Activated naive CD4-positive, alpha-beta T cell treated with anti-CD3 and anti-CD28 coated beads, Interleukin-2, amount 50 U/mL, for 16 hours (primary cell): ENCODE measurements around the gene LHPP.

Experiments used
- DNase-seq: peaks from one replicate; pipeline ENCODE4 v3.0.0-alpha.2; 2020

LHPP gene

DNA sequence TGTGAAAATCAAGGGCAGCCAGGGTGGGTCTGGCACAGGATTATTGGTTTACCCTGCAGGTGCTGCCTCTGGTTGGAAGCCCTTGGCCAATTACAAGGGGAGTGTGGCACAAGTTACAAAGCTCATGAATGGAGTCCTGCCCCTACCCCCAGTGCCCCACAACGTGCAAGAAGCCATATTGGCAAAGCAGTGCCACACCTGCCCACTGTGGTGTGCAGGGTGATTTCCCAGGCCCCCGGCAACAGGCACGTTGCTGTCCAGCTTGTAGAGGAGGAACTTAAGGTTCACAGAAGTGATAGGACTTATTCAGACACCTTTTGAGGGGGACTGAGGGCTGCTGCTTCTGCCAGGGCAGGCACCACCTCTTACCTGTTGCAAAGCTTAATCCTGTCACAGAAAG, 11.4 kb downstream of the LHPP start:
- no peak for DNase-seq

DNA sequence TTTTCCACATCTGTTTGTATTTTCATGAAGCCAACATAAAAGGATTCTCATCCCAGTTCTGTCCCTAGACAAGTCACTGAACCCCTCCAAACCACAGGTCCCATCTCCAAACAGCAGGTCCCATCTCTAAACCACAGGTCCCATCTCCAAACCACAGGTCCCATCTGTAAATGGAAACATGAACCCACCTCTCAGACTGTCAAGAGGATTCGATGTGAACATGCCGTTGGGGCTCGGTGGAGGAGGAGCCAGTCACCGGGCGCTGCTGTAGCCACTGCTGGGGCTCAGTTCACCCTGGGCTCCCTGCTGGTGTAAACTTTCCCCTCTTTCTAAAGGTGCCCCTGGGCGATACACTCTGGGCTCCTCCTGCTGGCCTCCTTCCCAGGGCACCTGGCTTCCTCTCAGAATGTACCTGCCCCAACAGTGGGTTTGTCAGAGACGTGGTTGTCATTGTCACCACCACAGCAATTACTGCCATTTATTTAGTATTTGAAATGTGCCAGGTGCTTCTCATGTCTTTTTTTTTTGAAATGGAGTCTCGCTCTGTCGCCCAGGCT, 13.0 kb downstream of the LHPP start:
- DNase-seq = no peak

DNA sequence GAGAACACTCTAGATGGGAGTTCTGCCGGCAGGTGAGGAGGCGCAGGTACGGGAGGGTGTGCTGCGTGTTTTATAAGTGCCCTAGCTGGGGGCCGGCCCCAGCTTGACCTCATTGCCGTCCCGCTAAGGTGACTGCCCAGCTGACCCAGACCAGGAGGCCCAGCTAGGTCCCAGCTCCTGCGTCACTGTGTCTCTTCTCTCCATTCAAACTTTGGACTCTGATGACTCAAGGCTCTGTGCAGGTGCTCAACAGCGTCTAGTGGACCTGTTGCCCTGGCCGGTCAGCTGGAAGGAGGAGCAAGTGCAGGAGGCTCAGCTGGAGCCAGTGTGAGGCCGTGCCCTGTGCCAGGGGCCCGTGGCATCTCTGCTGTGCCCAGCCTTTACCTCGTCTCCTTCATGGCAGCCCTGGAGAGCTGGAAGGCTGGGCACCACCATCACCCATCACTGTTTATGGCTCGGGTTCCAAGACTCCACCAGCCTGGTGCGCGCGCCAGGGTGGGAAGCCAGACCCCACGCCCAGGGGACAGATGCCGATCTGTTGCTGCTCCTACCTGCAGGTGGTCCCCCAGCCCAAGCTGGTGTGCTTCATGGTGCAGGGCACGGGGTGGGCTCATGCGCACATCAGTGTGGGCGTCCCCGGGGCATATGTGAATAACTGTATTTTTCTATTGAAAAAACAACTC, 14.6 kb downstream of the LHPP start:
- no peak for DNase-seq

DNA sequence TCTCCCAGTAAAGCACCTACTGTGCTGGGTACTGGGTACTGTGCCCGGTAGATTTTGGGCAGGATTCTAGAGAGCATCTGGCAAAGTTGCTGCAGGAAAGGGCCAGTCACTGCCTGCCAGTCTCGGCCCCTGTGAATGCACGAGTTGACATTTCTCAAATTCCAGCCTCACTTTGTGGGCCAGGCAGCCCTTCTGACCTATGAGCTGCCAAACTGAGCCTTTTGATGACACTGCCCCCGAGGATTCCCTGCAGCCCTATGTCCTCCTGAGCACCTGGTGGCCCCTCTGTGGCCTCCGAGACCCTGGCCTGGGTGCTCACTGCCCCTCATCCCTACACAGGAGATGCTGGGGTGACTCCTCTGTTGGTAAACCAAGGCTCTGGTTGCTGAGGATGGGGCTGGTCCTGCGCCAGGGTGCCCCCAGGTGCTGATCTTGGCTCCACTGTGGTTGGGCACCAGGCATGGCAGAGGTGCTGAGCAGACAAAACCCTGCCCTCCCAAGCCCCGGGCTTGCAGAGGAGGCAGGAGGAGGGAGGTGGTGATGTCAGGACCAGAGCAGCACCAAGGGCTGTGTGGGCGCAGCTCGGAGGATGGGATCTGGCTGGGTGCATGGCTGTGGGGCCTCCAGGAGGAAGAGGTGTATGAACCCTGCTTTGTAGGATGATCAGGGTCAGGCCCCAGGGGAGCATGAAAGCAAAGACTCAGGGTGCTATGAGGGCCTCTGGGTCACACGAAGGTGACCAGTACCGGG, 16.2 kb downstream of the LHPP start:
- DNase-seq = no peak

DNA sequence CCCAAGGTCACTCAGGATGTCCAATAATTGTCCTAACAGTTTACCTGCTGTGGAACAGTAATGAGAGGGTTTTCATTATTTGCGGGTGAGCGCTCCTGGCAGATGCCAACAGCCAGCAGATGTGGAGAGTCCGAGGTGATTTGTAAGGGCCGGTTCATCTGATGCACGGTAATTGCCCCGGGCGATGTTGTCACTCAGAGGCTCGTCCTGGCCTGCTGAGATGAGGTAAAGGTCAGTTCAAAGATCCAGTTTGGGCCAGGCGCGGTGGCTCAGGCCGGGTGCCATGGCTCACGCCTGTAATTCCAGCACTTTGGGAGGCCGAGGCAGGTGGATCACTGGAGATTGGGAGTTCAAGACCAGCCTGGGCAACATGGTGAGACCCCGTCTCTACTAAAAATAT, 16.9 kb downstream of the LHPP start:
- no peak for DNase-seq

DNA sequence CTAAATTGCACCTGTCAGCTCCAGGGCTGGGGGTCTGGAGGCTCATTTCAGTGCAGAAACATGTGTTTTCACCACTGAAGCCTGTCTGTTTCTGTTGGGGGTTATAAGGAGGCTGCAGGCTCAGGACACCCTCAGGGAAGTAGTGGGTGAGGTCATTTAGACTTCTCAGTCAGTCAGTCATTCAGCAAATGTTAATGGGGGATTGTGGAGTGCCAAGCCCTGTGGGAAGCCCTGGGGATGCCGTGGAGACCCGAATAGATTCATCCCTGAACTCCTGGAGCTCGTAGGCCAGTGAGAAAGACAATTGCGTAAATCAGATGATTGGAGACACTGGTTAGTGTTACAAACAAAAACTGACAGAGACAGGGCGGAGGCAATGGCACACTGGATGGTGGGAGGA, 19.2 kb downstream of the LHPP start:
- no peak for DNase-seq

DNA sequence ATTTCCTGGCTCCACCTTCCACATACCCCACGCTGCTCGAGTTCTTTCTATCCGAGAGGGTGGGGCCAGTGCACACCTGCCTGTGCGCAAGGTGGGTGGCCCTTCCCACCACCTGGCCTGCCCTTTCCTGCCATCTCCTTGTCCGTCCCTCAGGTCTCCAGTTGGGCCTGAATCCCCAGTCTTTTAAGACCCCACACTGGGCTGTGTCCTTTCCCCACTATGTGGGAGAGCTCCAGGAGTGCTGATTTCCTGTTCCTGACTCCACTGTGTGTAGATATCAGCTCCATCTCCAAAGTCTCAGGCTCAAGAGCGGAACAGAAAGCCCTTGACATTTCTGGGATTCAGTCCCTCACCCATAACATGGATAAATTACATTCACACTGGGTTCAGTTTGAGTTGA, 20.1 kb downstream of the LHPP start:
- no peak for DNase-seq

DNA sequence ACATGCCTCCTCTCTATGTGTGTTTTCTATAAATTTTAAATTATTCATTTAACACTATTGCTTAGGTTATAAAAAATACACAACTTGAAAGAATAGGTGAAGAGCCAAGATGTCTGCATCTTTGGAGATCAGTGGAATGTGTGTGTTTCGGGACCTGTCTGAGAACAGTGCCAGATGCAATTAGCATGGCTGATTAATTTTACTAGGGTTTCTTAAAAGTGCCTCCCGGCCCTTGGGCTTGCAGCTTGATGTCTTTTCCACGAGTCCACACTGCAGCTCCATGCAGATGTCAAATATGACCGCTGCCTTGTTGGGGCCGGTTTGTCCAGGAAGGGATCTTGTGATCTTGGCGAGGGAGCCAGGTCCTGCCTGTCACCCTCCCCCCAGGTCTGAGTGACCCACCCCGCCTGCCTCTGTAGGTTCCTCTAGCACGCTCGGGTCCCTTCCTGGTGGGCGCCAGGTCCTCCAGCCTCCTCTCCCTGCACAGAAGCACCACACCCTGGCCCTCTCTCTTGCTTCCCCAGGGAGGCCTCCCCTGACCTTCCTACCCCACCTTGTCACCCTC, 20.7 kb downstream of the LHPP start:
- DNase-seq = no peak

DNA sequence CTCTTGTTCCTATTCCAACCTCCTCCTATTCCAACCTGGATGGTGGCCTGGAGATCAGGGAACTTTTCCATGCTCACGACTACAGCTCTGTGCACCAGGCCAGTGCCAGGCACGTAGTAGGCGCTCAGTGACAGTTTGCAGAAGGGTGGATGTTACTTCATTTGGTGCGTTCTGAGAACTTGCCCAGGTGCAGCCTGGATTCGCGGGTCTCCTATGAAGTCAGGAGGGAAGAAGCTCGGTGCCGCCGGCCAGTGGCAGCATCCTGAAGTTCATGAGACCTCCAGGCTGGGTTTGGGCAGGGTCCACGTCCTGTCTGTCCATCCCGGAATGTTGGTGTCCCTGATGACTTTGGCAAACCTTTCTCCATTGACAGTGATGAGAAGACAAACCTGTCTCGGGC, 21.3 kb downstream of the LHPP start:
- DNase-seq = no peak

DNA sequence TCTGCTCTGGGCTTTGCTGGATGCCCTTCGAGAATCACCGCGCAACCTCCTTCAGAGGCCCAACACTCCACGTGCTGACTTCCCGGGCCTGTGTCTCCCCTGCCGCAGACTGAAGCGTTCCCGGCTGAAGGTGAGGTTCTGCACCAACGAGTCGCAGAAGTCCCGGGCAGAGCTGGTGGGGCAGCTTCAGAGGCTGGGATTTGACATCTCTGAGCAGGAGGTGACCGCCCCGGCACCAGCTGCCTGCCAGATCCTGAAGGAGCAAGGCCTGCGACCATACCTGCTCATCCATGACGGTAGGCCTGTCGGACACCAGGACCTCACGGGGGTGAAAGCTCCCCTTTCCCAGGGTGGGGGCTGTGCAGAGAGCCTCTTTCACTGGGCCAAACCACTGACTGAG, 22.4 kb downstream of the LHPP start:
- no peak for DNase-seq

DNA sequence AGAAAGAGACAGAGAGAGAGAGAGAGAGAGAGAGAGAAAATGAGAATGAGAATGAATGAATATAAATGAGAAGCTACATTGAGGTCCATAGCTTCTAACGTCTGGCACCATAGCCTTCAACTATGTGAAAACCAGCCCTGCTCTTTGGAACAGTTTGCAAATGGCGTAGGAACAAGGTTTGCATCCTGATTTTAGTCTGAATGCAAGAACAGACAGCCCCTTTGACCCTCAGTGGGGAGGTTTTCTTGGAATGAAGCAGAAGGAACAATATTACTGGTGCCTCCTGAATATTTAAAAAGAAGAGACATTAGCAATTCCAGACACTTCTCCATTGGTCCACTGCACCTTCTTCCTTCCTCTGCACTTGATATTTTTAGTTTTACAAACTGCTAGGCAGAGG, 23.0 kb downstream of the LHPP start:
- no peak for DNase-seq

DNA sequence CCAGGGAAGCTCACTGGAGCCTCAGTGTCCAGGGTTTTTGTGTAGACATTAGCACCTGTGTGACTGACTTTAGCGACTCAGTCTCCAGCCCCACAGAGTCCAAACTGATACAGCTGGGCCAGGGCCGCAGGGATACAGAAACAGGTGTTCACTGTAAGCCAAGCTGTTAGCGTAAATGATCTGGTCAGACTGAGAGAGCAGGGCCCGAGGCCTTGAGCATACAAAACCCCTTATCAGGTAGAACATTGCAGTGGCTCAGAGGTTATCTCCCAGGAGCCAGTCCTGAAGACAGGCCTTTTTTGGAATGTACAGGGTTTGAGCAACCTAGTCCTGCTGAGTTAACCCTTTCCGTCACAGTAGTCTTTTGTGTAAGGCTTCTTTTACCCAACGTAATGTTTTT, 25.0 kb downstream of the LHPP start:
- no peak for DNase-seq

DNA sequence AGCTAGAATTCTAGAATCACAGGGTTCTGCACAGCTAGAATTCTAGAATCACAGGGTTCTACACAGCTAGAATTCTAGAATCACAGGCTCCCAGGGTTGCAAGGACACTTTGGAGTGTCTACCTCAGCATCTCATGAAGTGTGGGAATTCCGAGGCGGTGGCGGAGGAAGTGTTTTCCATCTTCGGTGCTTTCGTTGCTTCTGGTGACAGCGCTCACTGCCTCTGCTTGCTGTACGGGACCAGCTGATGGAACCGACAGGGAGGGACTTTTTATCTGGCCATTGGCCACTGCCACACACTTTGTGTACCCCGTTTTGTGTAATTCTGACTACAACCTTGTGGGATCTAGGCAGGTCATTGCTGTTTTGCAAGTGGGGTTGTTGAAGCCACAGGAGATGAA, 29.5 kb downstream of the LHPP start:
- DNase-seq = no peak

DNA sequence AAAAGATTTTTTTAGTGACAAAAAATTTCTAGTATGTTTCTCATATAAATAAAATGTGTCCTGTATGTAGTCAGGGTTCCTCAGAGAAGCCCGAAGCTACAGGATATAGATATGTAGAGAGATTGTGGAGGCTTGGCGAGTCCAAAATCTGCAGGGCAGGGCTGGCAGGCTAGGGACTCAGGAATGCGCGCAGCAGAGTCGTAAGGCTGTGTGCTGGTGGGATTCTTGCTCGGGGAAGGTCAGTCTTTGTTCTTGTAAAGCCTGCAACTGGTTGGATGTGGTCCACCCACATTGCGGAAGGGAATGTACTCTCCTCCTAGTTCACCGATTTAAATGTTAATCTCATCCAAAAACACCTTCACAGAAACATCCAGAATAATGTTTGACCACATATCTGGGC, 30.6 kb downstream of the LHPP start:
- no peak for DNase-seq

DNA sequence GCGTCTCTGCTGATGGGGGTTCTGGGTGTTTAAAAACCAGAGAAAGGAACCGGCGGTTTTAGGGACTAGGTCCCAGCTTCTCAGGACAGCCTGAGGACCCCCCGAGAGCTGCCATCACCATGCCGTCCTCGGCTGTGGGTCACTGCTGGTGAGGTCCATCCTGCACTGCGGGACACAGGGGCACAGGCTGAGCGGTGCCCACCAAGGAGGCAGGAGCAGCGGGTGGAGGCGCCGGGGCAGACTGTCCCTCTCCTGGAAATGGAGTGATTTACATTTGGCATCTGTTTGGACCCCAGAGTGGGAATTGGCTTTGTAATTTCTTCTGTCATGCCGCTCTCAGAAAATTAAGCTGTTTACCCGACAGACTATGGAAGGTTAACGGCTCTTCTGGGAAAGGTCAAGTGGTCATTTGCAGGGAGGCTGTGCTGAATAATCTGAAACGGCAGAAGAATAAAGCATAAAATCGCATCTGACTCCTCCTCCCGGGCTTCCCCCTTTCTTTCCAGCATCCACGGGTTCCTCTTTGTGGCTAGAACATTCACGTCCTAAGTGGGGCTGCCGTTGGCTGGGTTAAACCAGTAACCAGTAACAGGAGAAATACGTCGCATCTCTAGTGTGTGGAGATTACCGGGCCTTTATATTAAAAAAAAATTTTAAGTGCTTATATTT, 31.7 kb downstream of the LHPP start:
- DNase-seq = no peak

DNA sequence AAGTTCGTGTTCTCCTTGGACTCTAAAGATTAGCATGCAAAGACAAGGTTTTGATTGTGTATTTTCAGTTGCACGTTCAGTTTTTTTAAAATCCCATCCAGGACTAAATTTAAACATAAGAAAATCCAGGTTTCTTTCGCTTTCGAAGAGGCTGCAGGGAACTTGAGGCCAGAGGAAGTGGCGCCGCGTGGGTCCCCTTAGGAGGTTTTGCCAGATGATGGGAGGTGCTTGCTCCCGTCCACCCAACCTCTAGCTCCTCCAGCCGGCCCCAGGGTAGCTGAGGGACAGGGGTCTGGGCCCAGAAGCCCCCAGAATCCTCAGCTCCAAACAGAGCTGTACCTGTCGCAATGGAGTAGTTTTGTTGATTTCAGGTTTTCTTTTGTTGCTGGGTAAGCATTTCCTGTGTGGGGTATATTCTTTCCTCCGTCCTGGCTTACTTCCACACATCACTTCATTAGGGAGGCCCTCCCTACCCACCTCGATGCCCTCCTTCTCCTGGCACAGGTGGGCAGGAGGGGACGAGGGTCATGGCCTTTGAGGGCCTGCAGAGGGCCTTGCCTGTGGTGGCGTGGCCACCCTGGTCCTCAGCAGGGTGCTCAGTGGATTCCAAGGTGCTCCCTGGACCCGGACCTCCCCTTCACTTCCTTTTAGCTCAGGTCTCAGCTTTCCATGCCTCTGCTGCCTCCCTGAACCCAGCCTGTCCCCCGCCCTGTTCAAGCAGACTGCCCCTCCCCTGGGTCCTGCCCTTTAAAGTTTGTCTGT, 32.6 kb downstream of the LHPP start:
- no peak for DNase-seq

DNA sequence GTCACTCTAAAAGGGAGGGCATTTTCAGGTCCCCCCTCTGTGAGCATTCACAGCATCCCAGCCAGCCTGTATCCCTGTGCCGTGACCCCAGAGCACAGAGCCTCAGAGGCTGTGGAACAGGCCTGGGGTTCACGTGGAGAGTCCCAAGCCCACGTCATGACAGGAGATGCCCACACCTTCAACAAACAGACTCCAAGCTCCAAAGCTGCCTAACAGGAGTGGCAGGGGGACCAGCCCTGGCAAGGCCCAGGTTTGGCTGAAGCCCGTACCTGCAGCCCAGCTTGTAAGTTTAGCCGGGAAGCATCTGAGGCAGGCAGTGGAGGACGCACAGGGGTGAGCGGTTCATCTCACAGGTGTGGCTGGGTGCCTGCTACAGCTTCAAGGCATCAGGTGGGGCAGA, 33.5 kb downstream of the LHPP start:
- DNase-seq = no peak

DNA sequence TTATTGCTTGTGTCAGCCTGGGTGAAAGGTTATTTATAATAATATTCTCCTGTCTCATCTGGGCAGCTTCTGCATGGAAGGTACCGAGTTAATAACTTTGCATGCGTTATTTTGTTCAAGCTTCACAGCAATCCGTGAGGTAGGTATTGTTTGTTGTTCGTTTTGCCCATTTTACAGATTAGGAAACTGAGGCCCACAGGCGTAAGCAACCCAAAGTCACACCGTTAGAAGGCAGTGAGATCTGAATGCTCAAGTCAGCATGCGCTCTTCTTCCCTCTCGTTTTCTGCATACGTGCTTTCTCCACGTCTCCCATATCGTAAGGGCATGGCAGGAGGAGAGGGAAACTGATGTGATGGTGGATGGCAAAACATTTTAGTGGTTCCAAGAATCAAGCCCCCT, 34.1 kb downstream of the LHPP start:
- DNase-seq = no peak

DNA sequence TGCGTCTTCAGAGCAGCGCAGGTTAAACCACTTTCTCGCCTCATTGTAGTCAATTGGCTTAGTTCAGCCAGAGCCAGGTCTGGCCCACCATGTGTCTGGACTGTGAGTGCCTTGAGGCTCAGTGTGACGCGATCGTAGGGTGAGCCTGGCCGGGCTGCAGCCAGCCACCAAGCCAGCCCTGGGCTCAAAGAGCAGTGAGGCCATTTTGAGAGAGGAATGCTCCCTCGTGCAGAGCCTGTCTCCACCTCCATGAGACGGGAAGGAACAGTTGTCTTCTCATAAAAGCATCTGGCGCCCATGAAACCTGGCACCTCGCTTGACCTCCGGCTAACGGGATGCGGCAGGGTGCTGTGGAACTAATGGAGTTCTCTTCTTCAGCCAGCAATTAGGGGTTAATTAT, 34.5 kb downstream of the LHPP start:
- no peak for DNase-seq

DNA sequence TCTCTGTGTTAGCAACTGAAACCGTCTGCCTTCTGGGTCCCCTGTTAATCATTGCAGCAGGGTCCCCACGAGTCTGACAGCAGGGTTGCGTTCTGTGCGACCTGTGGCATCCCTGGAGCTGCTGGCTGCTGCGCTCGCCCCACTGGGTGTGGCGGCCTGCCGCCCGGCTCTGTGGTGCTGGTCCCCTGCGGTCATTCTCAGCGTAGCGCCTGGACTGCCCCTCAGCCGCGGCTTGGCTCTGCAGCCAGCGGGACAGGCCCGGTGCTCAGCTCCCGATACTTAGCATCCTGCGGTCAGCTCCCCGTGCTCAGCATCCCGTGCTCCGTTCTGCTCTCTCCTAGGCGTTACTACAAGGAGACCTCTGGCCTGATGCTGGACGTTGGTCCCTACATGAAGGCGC, 35.0 kb downstream of the LHPP start:
- DNase-seq = no peak

DNA sequence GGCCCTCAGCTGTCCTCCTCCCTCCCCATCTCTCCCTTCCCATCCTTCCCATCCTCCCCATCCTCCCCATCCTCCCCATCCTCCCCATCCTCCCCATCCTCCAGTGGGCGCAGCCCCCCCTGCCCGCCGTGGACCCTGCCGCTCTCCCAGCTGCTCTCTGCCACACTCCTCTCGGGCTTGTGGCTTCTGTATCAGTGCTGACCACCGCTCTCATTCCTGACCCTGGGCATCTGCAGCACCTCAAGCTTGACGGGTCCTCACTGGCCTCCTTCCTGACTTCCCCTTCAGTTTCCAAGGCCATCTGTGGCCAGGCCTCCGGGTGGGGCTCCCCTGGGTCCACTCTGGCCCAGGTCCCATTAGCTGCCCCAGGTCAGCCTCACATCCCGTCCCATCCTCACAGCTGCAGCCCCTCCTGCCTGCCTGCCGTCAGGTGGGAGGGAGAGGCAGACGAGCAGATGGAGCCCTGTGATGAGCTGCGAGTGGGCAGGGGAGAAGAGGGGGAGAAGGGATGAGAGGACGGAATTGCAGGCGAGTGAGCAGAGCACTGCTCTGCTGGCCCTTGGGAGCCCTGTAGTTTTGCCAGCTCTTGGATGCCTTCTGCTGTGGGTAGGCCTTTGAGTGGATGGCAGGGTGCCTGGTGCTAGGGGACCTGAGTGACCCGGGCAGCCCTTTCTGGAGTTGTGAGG, 35.7 kb downstream of the LHPP start:
- no peak for DNase-seq

DNA sequence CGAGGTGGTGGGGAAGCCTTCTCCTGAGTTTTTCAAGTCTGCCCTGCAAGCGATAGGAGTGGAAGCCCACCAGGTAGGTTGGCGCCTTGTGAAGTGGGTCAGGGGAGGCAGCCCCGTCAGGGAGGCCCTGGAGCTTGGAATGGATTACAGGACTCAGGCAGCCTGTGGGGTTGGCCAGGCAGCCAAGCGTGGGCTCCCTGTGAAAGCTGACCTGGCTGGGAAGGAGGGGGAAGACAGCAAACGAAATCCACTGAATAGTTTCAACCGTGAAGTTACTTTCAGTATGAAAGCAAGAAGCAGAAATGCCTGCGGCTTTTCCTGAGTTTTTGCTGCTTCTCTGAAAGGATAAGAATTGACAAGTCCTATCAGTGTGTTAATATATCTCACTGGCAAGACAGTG, 36.4 kb downstream of the LHPP start:
- no peak for DNase-seq
